ENCODE measurements around the gene NPAS4.

- TF ChIP-seq POLR2A (IDR thresholded peaks at IDR 0.05; ENCODE audit: low read depth, low read length) (no peak), POLR2AphosphoS5 (IDR thresholded peaks at IDR 0.05; ENCODE audit: low read depth, low read length) (no peak)
These were observed 32.0 kb upstream of the NPAS4 start for GRCh38 chr11:66388780-66389386.

Measured in GM12892 (cell line).